ENCODE data around the gene C5orf63.

Gene C5orf63

GRCh38 chr5:127042593-127042992 lies 30.7 kb downstream of the C5orf63 start:
- H4K91ac ChIP-seq (ENCODE audit: low read length): no peak overlapping the region
- no peak overlapping the region for H2BK5ac ChIP-seq (ENCODE audit: low read depth, low read length, poor library complexity, severe bottlenecking)
- no peaks in the 10 kb centered on the region for H3K36me3 ChIP-seq (ENCODE audit: control insufficient read depth in 1 of 2, insufficient read depth in 2 of 2, low read depth in 1 of 2, low read length in 2 of 2)
- H3K79me1 ChIP-seq (replicated peaks; ENCODE audit: low read length, poor library complexity, severe bottlenecking): no peaks in the 10 kb centered on the region
- no peak overlapping the region for H3K4me2 ChIP-seq (ENCODE audit: low read length, poor library complexity, severe bottlenecking)
- H3K4me1 ChIP-seq (ENCODE audit: control insufficient read depth, insufficient read depth, low read depth, low read length): no peaks in the 10 kb centered on the region
- no peak overlapping the region for H2AK5ac ChIP-seq (ENCODE audit: low read length, severe bottlenecking)
- no peak overlapping the region for H2BK12ac ChIP-seq (ENCODE audit: low read length in 2 of 2)
- no peak overlapping the region for H3K23ac ChIP-seq (ENCODE audit: low read length in 2 of 2)
- no peaks in the 10 kb centered on the region for H3K9me3 ChIP-seq (ENCODE audit: control insufficient read depth, low read length)
- no peak for DNase-seq
- H3K4me3 ChIP-seq (ENCODE audit: insufficient read depth in 1 of 2, low read depth in 1 of 2, low read length in 2 of 2): no peak overlapping the region
- H3K27ac ChIP-seq (ENCODE audit: low read length, poor library complexity, severe bottlenecking): no peak overlapping the region
- no peak overlapping the region for H3K14ac ChIP-seq (ENCODE audit: low read length in 2 of 2)
- no peak overlapping the region for H3K4ac ChIP-seq (ENCODE audit: low read depth in 1 of 2, low read length in 2 of 2)
- H3K18ac ChIP-seq (ENCODE audit: low read depth in 1 of 2, low read length in 2 of 2): no peak overlapping the region
- no peak overlapping the region for H3K9ac ChIP-seq (ENCODE audit: low read length)
- H2BK15ac ChIP-seq (ENCODE audit: low read depth, poor library complexity, severe bottlenecking): no peak overlapping the region
- 83% methylated on average over 1 of the region's 2 CpGs for whole genome bisulfite sequencing
- no peak overlapping the region for H4K8ac ChIP-seq (ENCODE audit: low read length)
- no peak overlapping the region for H2BK120ac ChIP-seq (ENCODE audit: low read depth, low read length)
- no peaks in the 10 kb centered on the region for H3K27me3 ChIP-seq (ENCODE audit: control insufficient read depth in 1 of 2, insufficient read depth in 1 of 2, low read length in 2 of 2)
- H2AFZ ChIP-seq (ENCODE audit: low read depth, low read length): no peak overlapping the region

GRCh38 chr5:127041571-127041970 lies 31.7 kb downstream of the C5orf63 start:
- DNase-seq: peak; percentile 8
- H3K36me3 ChIP-seq (ENCODE audit: control insufficient read depth in 1 of 2, insufficient read depth in 2 of 2, low read depth in 1 of 2, low read length in 2 of 2): no peaks in the 10 kb centered on the region
- H3K4me3 ChIP-seq (ENCODE audit: insufficient read depth in 1 of 2, low read depth in 1 of 2, low read length in 2 of 2): no peak overlapping the region
- H2AK5ac ChIP-seq (ENCODE audit: low read length, severe bottlenecking): no peak overlapping the region
- WGBS: no CpG with 5 or more reads among the region's 3 CpGs
- no peak overlapping the region for H3K4me2 ChIP-seq (ENCODE audit: low read length, poor library complexity, severe bottlenecking)
- no peak overlapping the region for H3K14ac ChIP-seq (ENCODE audit: low read length in 2 of 2)
- H2AFZ ChIP-seq (ENCODE audit: low read depth, low read length): no peak overlapping the region
- H2BK15ac ChIP-seq (ENCODE audit: low read depth, poor library complexity, severe bottlenecking): no peak overlapping the region
- no peak overlapping the region for H3K9ac ChIP-seq (ENCODE audit: low read length)
- H3K18ac ChIP-seq (ENCODE audit: low read depth in 1 of 2, low read length in 2 of 2): no peak overlapping the region
- no peak overlapping the region for H3K4ac ChIP-seq (ENCODE audit: low read depth in 1 of 2, low read length in 2 of 2)
- no peak overlapping the region for H2BK120ac ChIP-seq (ENCODE audit: low read depth, low read length)
- H4K8ac ChIP-seq (ENCODE audit: low read length): no peak overlapping the region
- no peaks in the 10 kb centered on the region for H3K79me1 ChIP-seq (replicated peaks; ENCODE audit: low read length, poor library complexity, severe bottlenecking)
- no peak overlapping the region for H2BK5ac ChIP-seq (ENCODE audit: low read depth, low read length, poor library complexity, severe bottlenecking)
- H3K4me1 ChIP-seq (ENCODE audit: control insufficient read depth, insufficient read depth, low read depth, low read length): no peaks in the 10 kb centered on the region
- H3K23ac ChIP-seq (ENCODE audit: low read length in 2 of 2): no peak overlapping the region
- H3K9me3 ChIP-seq (ENCODE audit: control insufficient read depth, low read length): no peaks in the 10 kb centered on the region
- H2BK12ac ChIP-seq (ENCODE audit: low read length in 2 of 2): no peak overlapping the region
- no peak overlapping the region for H3K27ac ChIP-seq (ENCODE audit: low read length, poor library complexity, severe bottlenecking)
- no peak overlapping the region for H4K91ac ChIP-seq (ENCODE audit: low read length)
- H3K27me3 ChIP-seq (ENCODE audit: control insufficient read depth in 1 of 2, insufficient read depth in 1 of 2, low read length in 2 of 2): no peaks in the 10 kb centered on the region

- H3K4ac ChIP-seq (ENCODE audit: low read depth in 1 of 2, low read length in 2 of 2): no peak overlapping the region
- H3K9ac ChIP-seq (ENCODE audit: low read length): no peak overlapping the region
- H3K27ac ChIP-seq (ENCODE audit: low read length, poor library complexity, severe bottlenecking): no peak overlapping the region
- no peaks in the 10 kb centered on the region for H3K36me3 ChIP-seq (ENCODE audit: control insufficient read depth in 1 of 2, insufficient read depth in 2 of 2, low read depth in 1 of 2, low read length in 2 of 2)
- H2BK15ac ChIP-seq (ENCODE audit: low read depth, poor library complexity, severe bottlenecking): no peak overlapping the region
- no peaks in the 10 kb centered on the region for H3K79me1 ChIP-seq (replicated peaks; ENCODE audit: low read length, poor library complexity, severe bottlenecking)
- peak overlapping the region in 1 of 2 experiments; percentile 22 for H3K18ac ChIP-seq (ENCODE audit: low read depth in 1 of 2, low read length in 2 of 2)
- H2BK12ac ChIP-seq (ENCODE audit: low read length in 2 of 2): no peak overlapping the region
- no peak overlapping the region for H3K14ac ChIP-seq (ENCODE audit: low read length in 2 of 2)
- no peaks in the 10 kb centered on the region for H3K9me3 ChIP-seq (ENCODE audit: control insufficient read depth, low read length)
- H4K91ac ChIP-seq (ENCODE audit: low read length): no peak overlapping the region
- no peak overlapping the region for H3K23ac ChIP-seq (ENCODE audit: low read length in 2 of 2)
- H2BK120ac ChIP-seq (ENCODE audit: low read depth, low read length): no peak overlapping the region
- H3K27me3 ChIP-seq (ENCODE audit: control insufficient read depth in 1 of 2, insufficient read depth in 1 of 2, low read length in 2 of 2): no peaks in the 10 kb centered on the region
- H4K8ac ChIP-seq (ENCODE audit: low read length): no peak overlapping the region
- WGBS: 44% methylated on average over 8 of the region's 9 CpGs
- H2BK5ac ChIP-seq (ENCODE audit: low read depth, low read length, poor library complexity, severe bottlenecking): no peak overlapping the region
- no peak for DNase-seq
- H3K4me1 ChIP-seq (ENCODE audit: control insufficient read depth, insufficient read depth, low read depth, low read length): no peaks in the 10 kb centered on the region
- H2AK5ac ChIP-seq (ENCODE audit: low read length, severe bottlenecking): no peak overlapping the region
- H3K4me3 ChIP-seq (ENCODE audit: insufficient read depth in 1 of 2, low read depth in 1 of 2, low read length in 2 of 2): no peak overlapping the region
- no peak overlapping the region for H2AFZ ChIP-seq (ENCODE audit: low read depth, low read length)
- no peak overlapping the region for H3K4me2 ChIP-seq (ENCODE audit: low read length, poor library complexity, severe bottlenecking)
These were observed 32.3 kb downstream of the C5orf63 start for GRCh38 chr5:127040796-127041520.

- no peak for DNase-seq
- H3K79me1 ChIP-seq (replicated peaks; ENCODE audit: low read length, poor library complexity, severe bottlenecking): no peaks in the 10 kb centered on the region
- H3K4me2 ChIP-seq (ENCODE audit: low read length, poor library complexity, severe bottlenecking): no peak overlapping the region
- no peak overlapping the region for H2BK12ac ChIP-seq (ENCODE audit: low read length in 2 of 2)
- H3K4ac ChIP-seq (ENCODE audit: low read depth in 1 of 2, low read length in 2 of 2): no peak overlapping the region
- H2AK5ac ChIP-seq (ENCODE audit: low read length, severe bottlenecking): no peak overlapping the region
- H3K18ac ChIP-seq (ENCODE audit: low read depth in 1 of 2, low read length in 2 of 2): no peak overlapping the region
- H3K4me3 ChIP-seq (ENCODE audit: insufficient read depth in 1 of 2, low read depth in 1 of 2, low read length in 2 of 2): no peak overlapping the region
- H4K8ac ChIP-seq (ENCODE audit: low read length): no peak overlapping the region
- H3K36me3 ChIP-seq (ENCODE audit: control insufficient read depth in 1 of 2, insufficient read depth in 2 of 2, low read depth in 1 of 2, low read length in 2 of 2): no peaks in the 10 kb centered on the region
- H2AFZ ChIP-seq (ENCODE audit: low read depth, low read length): no peak overlapping the region
- no peak overlapping the region for H3K27ac ChIP-seq (ENCODE audit: low read length, poor library complexity, severe bottlenecking)
- H3K14ac ChIP-seq (ENCODE audit: low read length in 2 of 2): no peak overlapping the region
- H2BK120ac ChIP-seq (ENCODE audit: low read depth, low read length): no peak overlapping the region
- H3K9ac ChIP-seq (ENCODE audit: low read length): no peak overlapping the region
- no peaks in the 10 kb centered on the region for H3K9me3 ChIP-seq (ENCODE audit: control insufficient read depth, low read length)
- peaks cover 0 to 4% of the 10 kb centered on the region in 2 experiments for H3K27me3 ChIP-seq (ENCODE audit: control insufficient read depth in 1 of 2, insufficient read depth in 1 of 2, low read length in 2 of 2)
- no peak overlapping the region for H2BK15ac ChIP-seq (ENCODE audit: low read depth, poor library complexity, severe bottlenecking)
- H3K4me1 ChIP-seq (ENCODE audit: control insufficient read depth, insufficient read depth, low read depth, low read length): no peaks in the 10 kb centered on the region
- no peak overlapping the region for H4K91ac ChIP-seq (ENCODE audit: low read length)
- no peak overlapping the region for H2BK5ac ChIP-seq (ENCODE audit: low read depth, low read length, poor library complexity, severe bottlenecking)
- no peak overlapping the region for H3K23ac ChIP-seq (ENCODE audit: low read length in 2 of 2)
- WGBS: 80% methylated on average over 2 of the region's 4 CpGs
These were observed 34.8 kb downstream of the C5orf63 start for GRCh38 chr5:127038550-127038949.
